Measurements from ENCODE around the gene KRTAP10-9.

- no peak for TF ChIP-seq POLR2A (IDR thresholded peaks at IDR 0.05; ENCODE audit: low read length)
- TF ChIP-seq GATA1 (IDR thresholded peaks at IDR 0.05; ENCODE audit: low read depth, low read length): no peak
Observed at GRCh38 chr21:44614961-44615391, 11.9 kb upstream of the KRTAP10-9 start.
